ENCODE data around the gene TMEM231. TPM values are rescaled to one million over a fixed set of nuclear protein-coding genes. Genes with fewer than 3 reads are reported as not detected.
"Not testable (repeated sequence)": the region's sequence is repeated elsewhere in the genome, so short reads cannot be mapped to it uniquely, and the experiment has no call there.

The TMEM231 gene
- total RNA-seq, 1 donor from 2014 or later = 13.9 TPM

DNA sequence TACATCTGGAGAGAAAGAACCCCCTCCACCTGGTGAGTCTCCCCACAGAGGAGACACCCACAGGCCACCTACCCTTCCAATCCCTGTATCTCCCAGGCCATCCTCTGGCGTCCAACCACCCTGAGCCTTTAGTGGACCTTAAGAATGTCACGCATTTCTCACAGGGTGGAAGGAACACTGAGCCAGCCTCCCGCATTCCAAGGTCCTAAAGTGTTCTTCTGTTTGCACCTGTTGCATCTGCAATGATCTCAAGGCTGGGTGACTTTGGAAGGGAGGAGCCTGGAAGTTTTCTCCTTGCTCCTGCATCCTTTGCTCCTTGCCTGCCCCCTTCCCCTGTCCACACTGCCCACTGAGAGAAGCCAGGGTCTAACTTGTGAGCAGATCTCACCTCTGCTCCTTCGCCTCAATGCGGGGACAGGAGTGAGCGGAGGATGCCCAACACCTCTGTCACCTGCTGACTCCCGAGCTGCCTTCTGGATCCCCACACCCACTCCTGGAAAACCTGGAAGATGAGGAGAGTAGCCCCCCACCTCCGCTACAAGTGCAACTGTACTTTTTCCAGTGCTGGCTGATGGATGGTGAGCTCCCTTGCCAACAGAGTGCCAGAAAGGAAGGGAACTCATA is 23.8 kb downstream of the TMEM231 start:
- DNase-seq (ENCODE audit: low spot score) = no peak

DNA sequence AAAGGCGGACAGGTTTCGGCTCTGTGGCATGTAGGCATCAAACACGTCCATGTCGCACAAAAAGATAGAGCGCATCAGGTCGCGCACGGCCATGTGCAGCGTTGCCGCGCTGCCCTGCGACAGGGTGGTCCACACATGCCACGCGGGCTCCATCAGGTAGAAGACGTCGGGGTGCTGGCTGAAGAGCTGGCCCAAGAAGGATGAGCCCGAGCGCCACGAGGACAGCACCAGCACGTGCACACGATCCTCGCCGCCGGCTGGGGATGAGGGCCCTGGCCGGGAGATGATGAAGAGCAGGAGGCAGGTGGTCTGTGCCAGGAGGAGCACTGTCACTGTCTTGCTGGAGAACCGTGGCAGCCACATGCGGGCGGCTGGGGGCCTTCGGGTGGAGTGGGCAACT is 26.1 kb downstream of the TMEM231 start:
- DNase-seq (ENCODE audit: low spot score) = no peak

DNA sequence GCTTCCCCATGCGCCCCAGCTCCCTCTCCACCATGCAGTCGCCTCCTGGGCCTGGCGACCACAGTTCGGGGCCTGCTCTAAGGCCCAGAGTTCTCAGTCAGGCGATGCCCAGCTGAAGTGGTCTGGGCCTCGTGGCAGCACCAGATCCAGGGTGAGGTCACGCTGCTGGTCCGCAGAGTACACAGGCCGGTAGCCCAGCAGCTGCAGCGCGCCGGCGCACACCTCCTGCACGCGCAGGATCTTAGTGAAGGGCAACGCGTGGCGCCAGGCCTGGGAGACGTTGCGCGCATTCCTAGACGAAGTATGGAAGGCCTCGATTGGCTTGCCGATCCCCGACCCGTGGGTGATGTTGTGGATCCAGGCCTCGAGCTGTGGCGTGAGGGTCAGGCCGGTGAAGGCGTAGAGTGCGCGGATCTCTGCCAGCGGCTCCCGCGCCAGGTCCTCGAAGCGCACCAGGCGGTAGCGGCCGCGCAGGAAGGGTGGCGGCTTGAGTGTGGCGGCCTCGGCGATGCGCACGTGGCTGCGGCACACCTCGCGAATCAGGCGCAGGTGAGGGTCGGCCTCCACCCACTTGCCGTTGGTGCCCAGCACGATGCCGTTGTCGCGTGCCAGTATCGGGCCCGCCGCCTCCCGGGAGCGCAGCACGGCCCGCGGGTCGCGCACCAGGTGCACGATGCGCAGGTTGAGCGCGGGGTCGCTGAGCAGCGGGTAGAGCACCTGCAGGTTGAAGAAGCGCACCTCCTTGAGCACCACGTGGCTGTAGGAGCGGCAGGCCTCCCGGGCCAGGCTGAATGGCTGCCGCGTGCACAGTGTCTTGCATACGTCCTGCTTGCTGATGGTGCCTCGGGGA is 26.8 kb downstream of the TMEM231 start:
- no peak for DNase-seq (ENCODE audit: low spot score)

DNA sequence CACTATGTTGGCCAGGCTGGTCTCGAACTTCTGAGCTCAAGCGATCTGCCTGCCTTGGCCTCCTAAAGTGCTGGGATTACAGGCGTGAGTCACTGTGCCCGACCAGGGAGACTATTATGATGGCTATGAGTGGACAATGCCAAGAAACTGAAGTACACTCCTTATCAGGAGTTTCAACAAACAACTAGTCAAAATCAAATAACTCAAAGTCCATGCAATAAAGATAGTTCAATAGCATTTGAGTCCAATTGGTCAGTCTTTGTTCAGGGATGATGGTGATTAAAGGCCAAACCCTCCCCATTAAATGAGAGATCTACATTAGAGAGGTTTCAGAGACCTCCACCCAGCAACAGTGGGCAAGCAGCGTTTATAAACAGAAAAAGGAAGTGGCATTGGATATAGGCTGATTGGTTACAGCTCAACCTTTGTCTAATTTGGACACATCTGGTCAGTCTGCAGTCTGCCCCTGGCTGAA is 28.2 kb downstream of the TMEM231 start:
- DNase-seq (ENCODE audit: low spot score) = peak; percentile 62

DNA sequence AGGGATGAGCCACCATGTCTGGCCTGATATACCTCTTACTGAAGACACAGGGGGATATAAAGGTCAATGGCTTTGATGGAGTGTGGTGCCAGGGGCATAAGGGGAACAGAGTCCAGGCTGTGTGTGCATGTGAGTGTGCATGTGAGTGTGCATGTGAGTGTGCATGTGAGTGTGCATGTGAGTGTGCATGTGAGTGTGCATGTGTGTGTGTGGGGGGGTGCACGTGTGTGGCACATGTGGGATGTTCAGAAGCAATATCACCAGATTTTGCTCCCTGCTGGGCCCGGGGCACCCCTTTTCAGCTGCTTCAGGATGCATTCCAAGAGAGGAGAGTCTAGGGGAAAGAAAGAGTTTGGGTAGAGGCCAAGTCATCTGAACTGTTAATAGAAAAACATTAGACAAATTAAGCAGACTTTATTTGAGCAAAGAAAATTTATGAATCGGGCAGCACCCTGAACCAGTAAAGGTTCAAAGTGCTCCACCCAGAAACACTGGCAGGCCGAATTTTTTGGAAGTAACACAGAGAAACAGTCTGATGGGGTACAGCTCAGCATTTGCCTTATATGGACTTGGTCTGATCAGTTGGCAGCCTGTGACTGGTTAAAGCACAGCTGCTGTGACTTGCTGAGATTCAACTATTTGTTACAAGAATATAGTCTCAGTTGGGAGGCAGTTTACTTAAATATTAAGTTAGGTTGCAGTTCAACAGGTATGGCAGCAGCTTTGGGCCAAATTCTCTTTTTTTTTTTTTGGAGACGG is 29.8 kb downstream of the TMEM231 start:
- no peak for DNase-seq (ENCODE audit: low spot score)

DNA sequence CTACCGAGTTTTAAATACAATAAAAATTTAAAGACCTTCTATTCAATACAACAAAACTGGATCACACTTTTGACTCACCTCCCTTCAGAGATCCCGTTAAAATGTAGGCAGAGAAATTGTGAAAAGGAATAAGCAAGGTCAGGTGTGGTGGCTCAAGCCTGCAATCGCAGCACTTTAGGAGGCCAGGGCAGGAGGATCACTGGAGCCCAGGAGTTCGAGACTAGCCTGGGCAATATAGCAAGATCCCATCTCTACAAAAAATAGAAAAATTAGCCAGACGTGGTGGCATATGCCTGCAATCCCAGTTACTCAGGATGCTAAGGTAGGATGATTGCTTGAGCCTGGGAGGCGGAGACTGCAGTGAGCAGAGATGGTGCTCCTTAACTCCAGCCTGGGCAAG is 36.9 kb downstream of the TMEM231 start:
- no peak for DNase-seq (ENCODE audit: low spot score)

DNA sequence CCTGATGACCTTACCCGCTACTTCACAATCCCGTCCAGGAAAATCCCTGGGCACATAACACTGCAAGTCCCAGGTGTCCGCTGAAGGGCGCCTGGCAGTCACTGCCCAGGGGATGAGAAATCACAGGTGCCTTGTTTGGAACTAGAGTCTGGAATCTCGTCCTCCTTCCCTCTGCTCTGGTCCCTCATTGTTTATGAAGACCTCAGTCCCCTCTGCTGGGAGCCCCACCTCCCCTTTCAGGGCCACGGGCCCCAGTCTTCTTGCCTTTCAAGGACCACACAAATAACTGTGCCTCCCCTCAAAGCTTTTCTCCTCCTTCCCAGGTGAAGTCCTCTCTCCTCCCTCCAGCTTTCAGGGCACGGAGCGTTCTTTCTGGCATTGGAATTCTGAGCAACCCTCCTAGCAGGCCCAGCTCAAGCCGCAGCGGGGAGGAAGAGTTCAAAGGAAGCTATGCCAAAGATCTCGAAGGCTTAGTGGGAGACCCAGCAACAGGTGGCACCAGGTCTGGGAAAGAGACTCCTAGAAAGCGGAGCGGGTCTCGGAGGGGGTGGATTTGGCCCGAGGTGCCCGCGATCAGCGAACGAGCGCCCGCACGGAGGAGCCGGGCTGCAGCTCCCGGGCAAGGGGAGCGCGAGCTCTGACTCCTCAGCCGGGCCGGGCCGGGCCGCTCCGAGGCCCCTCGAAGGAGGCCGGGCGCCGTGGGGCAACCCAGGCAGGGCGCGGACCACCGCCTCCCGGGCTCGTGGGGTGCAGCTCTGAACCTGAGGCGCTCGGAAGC is 39.7 kb downstream of the TMEM231 start:
- DNase-seq (ENCODE audit: low spot score) = not testable (repeated sequence)

DNA sequence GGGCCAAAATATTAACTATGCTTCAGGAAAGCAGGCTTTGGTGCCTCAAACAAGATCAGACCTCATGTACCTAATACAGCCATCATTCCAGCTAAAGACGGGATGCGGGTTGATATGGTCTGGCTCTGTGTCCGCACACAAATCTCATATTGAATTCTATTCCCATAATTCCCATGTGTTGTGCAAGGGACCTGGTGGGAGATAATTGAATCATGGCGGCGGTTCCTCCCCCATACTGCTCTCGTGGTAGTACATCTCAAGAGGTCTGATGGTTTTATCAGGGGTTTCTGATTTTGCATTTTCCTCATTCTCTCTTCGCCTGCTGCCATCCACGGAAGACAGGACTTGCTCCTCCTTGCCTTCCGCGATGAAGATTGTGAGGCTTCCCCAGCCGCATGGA is 41.8 kb downstream of the TMEM231 start:
- no peak for DNase-seq (ENCODE audit: low spot score)

DNA sequence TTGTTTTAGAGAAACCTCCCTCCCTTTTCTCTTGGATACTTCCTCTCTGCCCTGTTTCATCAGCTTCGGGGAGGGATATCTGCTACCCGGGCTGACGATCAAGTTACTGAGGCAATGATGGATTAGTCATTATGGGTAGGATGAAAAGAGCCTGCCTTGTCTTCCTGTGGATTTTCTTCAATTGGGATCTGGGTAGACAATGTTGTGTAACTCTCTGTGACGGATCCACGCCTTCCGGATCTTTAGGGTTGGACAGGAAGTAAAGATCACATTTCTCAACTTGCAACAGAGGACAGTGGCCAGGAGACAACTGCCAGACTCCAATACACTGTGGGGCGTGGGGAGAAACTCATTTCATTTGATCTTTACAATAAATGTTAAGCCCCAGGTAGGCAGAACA is 49.5 kb downstream of the TMEM231 start:
- DNase-seq (ENCODE audit: low spot score) = peak; percentile 27

DNA sequence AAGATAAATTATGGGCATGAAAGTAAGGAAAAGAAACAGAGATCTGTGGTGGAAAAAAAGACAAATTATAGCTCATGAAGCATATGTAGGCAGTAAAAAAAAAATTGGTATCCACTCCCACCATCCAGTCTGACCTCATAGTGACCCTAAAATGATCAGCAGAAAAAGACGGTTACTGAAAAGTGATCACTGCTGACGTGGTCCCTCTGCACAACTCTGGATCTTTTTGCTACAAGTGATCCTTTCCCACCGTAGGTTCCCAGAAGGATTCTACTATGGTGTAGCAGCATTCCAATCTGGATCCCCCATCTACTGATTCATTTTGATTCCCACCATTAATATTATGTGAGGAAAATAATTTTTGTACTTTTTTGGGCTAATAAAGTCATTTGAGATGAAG is 49.9 kb downstream of the TMEM231 start:
- no peak for DNase-seq (ENCODE audit: low spot score)

DNA sequence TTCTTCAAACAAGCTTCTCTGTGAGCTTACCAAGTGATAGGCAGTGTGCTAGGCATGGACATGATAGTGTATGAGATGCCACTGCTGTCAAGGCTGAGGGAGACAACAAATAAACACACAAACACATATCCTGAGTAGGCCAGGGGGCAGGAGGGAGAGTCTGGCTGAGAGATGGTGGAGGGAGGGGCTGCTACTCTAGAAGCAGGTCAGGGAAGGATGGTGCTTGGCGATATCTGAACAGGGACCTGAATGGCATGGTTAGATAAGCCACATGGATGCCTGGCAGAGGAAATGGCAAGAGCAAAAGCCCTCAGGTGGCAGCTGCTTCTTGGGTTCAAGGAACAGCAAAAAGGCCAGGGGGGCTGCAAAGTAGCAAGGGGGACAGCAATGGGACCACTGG is 52.3 kb downstream of the TMEM231 start:
- no peak for DNase-seq (ENCODE audit: low spot score)

DNA sequence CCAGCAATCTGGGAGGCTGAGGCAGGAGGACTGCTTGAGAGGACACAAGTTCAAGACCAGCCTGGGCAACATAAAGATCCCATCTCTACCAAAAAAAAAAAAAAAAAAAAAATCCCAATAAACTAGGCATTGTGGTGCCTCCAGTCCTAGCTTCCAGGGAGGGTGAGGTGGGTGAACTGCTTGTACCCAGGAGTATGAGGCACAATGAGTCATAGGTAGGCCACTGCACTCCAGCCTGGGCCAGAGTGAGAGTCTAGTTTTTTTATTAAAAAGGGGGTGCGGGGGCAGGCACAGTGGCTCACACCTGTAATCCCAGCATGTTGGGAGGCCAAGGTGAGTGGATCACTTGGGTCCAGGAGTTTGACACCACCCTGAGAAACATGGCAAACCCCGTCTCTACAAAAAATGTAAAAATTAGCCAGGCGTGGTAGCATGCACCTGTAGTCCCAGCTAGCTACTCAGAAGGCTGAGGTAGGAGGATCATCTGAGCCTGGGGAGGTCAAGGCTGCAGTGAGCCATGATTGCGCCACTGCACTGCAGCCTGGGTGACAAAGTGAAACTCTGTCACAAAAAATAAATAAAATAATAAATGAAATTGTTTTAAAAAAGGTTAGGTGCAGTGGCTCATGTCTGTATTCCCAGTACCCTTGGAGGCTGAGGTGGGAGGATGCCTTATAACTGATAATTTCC is 53.0 kb downstream of the TMEM231 start:
- DNase-seq (ENCODE audit: low spot score) = no peak

DNA sequence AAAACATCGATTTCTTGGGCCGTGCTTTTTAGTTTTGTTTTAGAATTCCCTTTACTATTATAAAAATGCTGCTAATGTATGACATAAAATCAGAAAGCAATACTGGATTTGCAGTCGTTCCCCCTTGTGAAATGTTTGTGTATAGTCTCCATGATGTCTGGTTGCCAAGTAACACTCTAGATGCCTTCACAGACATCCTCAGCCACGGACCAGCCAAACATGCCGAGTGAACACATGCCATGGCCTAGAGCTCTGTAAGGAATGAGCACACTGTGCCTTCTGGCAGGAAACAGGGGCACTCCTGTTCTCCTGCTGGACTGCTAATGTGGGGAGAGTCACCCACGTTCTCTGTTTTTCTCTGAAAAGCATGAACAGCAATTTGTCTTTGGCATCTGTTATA is 54.2 kb downstream of the TMEM231 start:
- not testable (repeated sequence) for DNase-seq (ENCODE audit: low spot score)

DNA sequence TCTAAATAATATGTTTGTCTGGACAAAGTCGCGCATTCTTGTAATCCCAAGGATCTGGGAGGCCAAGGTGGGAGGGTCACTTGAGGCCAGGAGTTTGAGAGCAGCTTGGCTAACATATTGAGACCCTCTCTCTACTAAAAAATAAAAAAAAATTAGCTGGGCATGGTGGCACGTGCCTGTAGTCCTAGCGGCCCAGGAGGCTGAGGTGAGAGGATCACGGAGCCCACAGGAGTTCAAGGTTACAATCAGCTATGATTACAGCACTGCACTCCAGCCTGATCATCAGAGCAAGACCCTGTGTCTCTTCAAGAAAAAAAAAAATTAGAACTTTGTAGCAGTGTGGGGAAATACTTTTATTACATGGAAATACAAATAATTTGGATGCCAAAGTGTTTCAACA is 54.7 kb downstream of the TMEM231 start:
- no peak for DNase-seq (ENCODE audit: low spot score)

DNA sequence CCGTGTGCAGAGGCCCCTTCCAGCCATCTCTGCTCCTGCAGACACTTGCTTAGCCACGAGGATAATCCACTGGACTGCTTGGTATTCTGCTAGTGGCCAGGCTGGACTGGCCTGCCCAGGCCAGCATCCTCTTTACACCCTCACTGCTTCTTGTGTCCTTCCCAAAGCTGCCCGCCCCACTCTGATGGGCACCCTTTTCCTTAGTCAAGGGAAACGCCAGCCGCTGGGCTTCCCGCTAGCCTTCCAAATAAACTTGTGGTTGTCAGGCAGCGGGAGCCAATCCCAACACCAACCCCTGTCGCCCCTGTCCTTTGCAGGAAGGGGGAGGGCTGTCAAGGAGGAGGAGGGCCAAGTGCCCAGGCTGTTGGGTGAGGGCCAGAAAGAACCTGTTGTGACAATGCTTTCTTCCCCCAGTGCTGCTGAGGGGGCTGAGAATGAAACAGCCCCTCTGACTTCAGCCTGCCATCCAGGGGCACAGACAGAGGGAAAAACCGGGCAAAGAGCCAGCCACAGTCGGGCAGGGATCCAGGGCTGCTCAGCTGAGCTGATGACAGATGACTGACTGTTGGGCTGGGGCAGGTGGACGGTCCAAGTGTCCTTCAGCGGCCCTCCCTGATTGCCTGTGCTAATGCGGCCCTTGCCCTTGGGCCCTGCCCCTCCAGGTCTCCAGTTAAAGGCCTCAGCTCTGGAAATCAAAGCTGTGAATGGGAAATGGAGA is 57.3 kb downstream of the TMEM231 start:
- DNase-seq (ENCODE audit: low spot score) = peak; percentile 48

DNA sequence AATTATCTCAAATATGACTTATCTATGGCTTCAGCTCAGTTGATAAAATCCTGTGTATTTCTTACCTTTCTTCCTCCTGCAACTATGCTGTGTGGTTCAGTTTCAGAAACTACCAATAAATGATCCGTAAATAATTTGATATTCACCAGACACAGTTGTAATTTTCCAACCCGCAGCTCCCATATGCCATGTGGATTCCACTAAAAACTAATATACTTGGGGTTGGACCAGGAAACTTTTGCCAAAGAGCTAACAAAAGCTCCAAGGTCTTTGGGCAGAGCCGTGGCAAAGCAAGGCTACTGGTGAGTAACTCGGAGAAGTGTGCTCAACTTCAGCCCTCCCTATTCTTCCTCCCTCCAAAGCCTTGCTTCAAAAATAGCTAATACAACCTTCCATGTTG is 58.5 kb downstream of the TMEM231 start:
- no peak for DNase-seq (ENCODE audit: low spot score)

DNA sequence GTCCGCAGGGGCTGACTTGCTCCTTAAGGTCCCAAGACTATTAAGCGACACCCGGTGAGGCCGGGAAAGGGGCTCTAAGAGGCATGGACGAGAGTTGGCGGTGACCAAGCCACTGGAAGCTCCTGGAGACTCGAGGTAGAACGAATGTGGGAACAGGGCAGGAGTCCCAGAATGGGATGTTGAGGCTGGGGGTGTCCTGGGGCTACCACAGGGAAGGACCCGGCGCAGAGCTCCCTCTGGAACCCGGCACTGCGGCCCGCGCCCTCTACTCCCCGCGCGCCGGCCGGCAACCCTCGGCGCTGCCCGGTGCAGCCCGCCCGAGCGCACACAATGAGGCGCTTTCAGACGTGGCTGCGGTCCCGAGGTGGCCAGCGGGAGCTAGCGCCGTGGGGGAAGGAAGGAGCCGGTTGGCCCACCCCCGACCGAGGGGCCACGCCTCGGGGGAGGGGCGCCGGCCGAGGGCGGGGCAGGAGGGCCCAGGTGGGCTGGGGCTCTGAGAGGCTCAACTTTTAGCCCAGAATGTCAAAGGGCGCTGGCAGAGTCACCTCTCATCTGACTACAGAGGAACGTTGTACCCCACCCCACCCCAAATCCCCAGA is 60.9 kb downstream of the TMEM231 start, which contains the start of gene CHST6:
TSS of gene CHST6 (minus strand) at position 366 of the 599 bp plus-strand sequence. CDS start 15,613 bp downstream, outside the sequence.
- DNase-seq (ENCODE audit: low spot score) = no peak

DNA sequence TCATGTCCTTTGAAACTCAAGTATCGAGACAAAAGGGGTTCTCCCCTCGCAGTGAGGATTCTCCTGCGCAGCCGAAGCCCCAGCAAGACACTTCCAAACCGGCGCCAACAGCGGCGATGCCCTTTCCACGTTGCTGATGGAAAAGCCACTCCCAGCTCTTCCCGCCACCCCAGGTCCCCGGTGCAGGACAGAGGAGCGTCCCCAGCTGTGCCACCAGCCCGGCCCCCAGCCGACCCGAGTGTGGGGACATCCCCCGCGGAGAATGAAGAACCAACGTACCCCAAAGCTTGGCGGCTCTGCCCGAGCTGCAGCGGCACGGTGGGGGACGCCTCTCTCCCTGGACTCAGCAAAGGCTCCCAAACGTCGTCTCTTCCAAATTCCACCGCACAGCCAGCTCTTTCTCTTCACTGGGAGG is 61.4 kb downstream of the TMEM231 start:
- DNase-seq (ENCODE audit: low spot score) = no peak

DNA sequence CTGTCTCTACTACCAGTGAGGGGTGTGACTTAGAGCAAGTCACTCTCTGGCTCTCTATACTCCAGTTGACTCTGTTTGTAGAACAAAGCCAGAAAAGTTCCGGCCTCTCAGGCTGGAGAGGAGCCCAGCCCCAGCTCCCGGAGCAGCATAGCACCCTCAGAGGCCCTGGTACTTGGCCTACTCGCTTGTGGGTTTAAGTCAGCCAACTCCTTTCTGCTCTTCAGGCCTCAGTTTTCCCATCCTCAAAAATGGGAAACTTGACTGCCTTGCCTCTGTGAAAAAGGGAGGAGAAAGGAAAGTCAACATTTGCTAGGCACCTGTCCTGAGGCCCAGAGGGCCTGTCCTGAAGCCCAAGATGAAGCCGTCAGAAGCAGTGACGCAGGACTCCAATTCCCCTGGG is 61.9 kb downstream of the TMEM231 start:
- DNase-seq (ENCODE audit: low spot score) = no peak

DNA sequence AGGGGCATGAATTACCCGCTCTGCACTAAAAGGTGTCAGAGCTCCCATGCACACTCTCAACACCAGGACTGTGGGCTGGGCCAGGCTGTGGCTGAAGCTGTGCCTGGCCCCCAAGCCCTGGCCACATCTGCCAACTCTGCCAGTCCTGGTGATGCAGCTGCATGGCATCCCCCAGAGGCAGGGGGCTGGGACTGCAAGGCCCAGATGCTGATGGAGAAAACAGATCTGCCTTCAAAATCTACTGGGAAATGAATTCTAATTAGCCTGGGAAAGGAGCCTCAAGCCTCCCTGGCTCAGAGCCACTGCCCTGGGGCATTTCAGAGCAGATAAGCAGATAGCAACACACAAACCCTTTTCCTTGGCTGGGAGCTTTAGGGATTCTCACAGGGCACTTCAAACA is 64.2 kb downstream of the TMEM231 start:
- no peak for DNase-seq (ENCODE audit: low spot score)

Measured in mucosa of gallbladder (tissue), 1 donor.